PC-9 (cell line): ENCODE measurements around the gene PDPK1.
"Not testable (repeated sequence)": the region's sequence is repeated elsewhere in the genome, so short reads cannot be mapped to it uniquely, and the experiment has no call there.

Experiments
- EZH2 ChIP-seq: fragments of 200-600 bp; sonication (generic); IDR thresholded peaks from 2 replicates; pipeline ENCODE4 v1.8.0; 2017; ENCODE audit warnings: antibody characterized with exemption, low read depth
- TF ChIP-seq, protein P1 (sequence below): fragments of 200-600 bp; sonication (generic); conservative IDR thresholded peaks from 2 replicates; pipeline ENCODE4 v1.6.1; 2017; ENCODE audit warnings: mixed run types, antibody characterized with exemption, mild to moderate bottlenecking, moderate library complexity

DNA sequence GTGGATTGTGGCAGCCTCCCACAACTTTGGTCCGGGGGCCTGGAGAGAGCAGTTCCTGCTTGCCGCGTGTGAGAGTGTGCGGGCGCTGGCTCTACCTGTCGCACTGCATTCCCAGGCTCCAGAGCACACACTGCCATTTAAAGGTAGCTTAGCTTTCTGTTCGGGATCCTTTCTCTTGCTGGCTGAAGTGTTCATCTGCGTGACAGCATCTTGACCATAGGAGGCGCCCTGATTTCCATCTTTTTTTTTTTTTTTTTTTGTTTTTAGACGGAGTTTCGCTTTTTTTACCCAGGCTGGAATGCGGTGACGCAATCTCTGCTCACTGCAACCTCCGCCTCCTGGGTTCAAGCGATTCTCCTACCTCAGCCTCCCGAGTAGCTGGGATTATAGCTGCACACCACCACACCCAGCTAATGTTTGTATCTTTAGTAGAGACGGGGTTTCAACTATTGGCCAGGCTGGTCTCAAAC lies 13.6 kb downstream of the PDPK1 start:
- TF ChIP-seq, protein P1, sequence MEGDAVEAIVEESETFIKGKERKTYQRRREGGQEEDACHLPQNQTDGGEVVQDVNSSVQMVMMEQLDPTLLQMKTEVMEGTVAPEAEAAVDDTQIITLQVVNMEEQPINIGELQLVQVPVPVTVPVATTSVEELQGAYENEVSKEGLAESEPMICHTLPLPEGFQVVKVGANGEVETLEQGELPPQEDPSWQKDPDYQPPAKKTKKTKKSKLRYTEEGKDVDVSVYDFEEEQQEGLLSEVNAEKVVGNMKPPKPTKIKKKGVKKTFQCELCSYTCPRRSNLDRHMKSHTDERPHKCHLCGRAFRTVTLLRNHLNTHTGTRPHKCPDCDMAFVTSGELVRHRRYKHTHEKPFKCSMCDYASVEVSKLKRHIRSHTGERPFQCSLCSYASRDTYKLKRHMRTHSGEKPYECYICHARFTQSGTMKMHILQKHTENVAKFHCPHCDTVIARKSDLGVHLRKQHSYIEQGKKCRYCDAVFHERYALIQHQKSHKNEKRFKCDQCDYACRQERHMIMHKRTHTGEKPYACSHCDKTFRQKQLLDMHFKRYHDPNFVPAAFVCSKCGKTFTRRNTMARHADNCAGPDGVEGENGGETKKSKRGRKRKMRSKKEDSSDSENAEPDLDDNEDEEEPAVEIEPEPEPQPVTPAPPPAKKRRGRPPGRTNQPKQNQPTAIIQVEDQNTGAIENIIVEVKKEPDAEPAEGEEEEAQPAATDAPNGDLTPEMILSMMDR, result peak; percentile 44; the same call in 1 of the 2 replicates
- TF ChIP-seq EZH2, result not testable (repeated sequence)
